Ishikawa (cell line): ENCODE data around the gene SSBP3.

ENCODE experiments used
- CEBPB ChIP-seq: IDR thresholded peaks from 2 replicates; pipeline ENCODE4 v1.6.1; 2012
- CREB1 ChIP-seq: IDR thresholded peaks from 2 replicates; pipeline ENCODE4 v1.6.1; 2012; ENCODE audit warnings: low read depth
- EGR1 ChIP-seq: IDR thresholded peaks from 2 replicates; pipeline ENCODE4 v1.6.1; 2012
- EP300 ChIP-seq: IDR thresholded peaks from 2 replicates; pipeline ENCODE4 v1.6.1; 2012; ENCODE audit warnings: borderline replicate concordance
- FOXM1 ChIP-seq: IDR thresholded peaks from 2 replicates; pipeline ENCODE4 v1.6.1; 2012; ENCODE audit warnings: low read depth, borderline replicate concordance
- NFIC ChIP-seq: IDR thresholded peaks from 2 replicates; pipeline ENCODE4 v1.6.1; 2012
- RAD21 ChIP-seq: IDR thresholded peaks from 2 replicates; pipeline ENCODE4 v1.6.1; 2012; ENCODE audit warnings: low read depth
- TAF1 ChIP-seq: IDR thresholded peaks from 2 replicates; pipeline ENCODE4 v1.6.1; 2012; ENCODE audit warnings: low read depth, mild to moderate bottlenecking
- TCF12 ChIP-seq: IDR thresholded peaks from 2 replicates; pipeline ENCODE4 v1.6.1; 2012; ENCODE audit warnings: low read depth
- TEAD4 ChIP-seq: IDR thresholded peaks from 2 replicates; pipeline ENCODE4 v1.6.1; 2012
- ZBTB7A ChIP-seq: IDR thresholded peaks from 2 replicates; pipeline ENCODE4 v1.6.1; 2012; ENCODE audit warnings: low read depth
- TF ChIP-seq, protein P1 (sequence below): IDR thresholded peaks from 2 replicates; pipeline ENCODE4 v1.6.1; 2012
- TF ChIP-seq, protein P2 (sequence below): IDR thresholded peaks from 2 replicates; pipeline ENCODE4 v1.6.1; 2012; ENCODE audit warnings: low read depth, mild to moderate bottlenecking
- TF ChIP-seq, protein P3 (sequence below): IDR thresholded peaks from 2 replicates; pipeline ENCODE4 v1.6.1; 2012

DNA sequence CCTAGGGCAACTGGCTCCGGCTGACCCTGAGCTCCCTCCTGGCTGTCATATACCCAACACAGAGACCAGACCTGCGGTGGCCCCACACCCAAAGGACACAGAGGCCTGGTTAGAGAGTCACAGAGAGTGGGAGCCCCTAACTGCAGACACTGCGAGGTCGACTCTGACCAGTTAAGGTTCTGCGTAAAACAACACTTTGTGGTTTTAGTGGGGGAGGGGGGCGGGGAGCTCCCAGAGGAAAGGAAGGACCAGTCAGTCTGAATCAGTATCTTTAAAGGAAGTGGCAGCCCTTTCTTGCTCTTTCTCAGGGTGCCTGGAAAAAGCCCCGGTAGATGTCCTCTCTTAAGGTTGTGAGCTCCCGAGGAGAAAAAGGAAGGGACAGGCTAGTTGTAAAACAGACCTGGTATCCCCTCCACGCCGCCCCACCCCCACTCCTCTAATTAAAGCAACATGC lies 2.4 kb downstream of the SSBP3 start:
- TF ChIP-seq, protein P1, sequence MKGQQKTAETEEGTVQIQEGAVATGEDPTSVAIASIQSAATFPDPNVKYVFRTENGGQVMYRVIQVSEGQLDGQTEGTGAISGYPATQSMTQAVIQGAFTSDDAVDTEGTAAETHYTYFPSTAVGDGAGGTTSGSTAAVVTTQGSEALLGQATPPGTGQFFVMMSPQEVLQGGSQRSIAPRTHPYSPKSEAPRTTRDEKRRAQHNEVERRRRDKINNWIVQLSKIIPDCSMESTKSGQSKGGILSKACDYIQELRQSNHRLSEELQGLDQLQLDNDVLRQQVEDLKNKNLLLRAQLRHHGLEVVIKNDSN: no peak
- TF ChIP-seq RAD21 (no peak), EP300 (no peak), NFIC (no peak), TEAD4 (no peak), ZBTB7A (no peak), TAF1 (no peak), CREB1 (no peak), TCF12 (no peak), EGR1 (no peak), CEBPB (no peak), FOXM1 (no peak)
- TF ChIP-seq, protein P2, sequence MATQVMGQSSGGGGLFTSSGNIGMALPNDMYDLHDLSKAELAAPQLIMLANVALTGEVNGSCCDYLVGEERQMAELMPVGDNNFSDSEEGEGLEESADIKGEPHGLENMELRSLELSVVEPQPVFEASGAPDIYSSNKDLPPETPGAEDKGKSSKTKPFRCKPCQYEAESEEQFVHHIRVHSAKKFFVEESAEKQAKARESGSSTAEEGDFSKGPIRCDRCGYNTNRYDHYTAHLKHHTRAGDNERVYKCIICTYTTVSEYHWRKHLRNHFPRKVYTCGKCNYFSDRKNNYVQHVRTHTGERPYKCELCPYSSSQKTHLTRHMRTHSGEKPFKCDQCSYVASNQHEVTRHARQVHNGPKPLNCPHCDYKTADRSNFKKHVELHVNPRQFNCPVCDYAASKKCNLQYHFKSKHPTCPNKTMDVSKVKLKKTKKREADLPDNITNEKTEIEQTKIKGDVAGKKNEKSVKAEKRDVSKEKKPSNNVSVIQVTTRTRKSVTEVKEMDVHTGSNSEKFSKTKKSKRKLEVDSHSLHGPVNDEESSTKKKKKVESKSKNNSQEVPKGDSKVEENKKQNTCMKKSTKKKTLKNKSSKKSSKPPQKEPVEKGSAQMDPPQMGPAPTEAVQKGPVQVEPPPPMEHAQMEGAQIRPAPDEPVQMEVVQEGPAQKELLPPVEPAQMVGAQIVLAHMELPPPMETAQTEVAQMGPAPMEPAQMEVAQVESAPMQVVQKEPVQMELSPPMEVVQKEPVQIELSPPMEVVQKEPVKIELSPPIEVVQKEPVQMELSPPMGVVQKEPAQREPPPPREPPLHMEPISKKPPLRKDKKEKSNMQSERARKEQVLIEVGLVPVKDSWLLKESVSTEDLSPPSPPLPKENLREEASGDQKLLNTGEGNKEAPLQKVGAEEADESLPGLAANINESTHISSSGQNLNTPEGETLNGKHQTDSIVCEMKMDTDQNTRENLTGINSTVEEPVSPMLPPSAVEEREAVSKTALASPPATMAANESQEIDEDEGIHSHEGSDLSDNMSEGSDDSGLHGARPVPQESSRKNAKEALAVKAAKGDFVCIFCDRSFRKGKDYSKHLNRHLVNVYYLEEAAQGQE: no peak
- TF ChIP-seq, protein P3, sequence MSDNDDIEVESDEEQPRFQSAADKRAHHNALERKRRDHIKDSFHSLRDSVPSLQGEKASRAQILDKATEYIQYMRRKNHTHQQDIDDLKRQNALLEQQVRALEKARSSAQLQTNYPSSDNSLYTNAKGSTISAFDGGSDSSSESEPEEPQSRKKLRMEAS: no peak
